ENCODE results near the gene MYMX. TPM values are rescaled to one million over a fixed set of nuclear protein-coding genes. Genes with fewer than 3 reads are reported as not detected.

MYMX gene
- total and polyA plus RNA-seq, 2 of the 13 experiments (the other 11 are each of a cell fraction or from before 2014, with no cell fraction given) = not detected

DNA sequence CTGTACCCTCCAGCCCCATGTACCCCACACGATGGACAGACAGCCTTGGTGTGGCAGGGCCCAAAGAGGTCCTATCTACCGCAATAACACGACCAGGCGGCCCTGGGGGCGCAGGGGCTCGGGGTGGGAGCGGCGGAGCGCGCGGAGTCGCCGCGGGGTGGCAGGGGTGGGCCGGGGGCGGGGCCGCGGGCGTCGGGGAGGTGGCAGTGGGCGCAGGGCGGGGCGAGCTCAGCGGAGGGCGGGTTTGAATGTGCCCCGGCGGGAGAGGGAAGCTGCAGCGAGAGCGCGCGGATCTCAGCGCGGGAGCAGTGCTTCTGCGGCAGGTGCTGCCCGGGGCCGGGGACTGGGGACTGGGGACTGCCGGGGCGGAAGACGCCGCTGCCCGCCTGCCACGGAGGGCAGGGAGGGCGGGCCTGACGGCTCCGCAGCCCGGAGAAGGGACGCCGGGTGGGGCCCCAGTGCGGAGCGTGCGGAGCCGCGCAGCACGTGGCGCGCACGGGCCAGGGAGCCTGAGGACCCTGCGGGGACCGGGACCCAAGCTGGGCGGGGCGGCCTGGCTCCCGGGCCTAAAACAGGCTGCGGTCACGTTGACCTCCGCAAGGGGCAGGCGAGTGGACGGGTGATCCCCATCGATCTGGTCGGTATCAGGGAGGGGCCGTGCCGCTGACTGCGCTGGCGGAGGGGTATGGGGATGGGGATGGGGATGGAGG is 6.7 kb downstream of the MYMX start, which contains the start of gene SLC29A1 (continued):
- TF ChIP-seq, protein P1, sequence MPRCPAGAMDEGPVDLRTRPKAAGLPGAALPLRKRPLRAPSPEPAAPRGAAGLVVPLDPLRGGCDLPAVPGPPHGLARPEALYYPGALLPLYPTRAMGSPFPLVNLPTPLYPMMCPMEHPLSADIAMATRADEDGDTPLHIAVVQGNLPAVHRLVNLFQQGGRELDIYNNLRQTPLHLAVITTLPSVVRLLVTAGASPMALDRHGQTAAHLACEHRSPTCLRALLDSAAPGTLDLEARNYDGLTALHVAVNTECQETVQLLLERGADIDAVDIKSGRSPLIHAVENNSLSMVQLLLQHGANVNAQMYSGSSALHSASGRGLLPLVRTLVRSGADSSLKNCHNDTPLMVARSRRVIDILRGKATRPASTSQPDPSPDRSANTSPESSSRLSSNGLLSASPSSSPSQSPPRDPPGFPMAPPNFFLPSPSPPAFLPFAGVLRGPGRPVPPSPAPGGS (CRISPR knock-in tag; IDR thresholded peaks at IDR 0.05) = peak; percentile 81; the same call in 1 of the 2 replicates
- TF ChIP-seq, protein P2, sequence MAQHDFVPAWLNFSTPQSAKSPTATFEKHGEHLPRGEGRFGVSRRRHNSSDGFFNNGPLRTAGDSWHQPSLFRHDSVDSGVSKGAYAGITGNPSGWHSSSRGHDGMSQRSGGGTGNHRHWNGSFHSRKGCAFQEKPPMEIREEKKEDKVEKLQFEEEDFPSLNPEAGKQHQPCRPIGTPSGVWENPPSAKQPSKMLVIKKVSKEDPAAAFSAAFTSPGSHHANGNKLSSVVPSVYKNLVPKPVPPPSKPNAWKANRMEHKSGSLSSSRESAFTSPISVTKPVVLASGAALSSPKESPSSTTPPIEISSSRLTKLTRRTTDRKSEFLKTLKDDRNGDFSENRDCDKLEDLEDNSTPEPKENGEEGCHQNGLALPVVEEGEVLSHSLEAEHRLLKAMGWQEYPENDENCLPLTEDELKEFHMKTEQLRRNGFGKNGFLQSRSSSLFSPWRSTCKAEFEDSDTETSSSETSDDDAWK (CRISPR knock-in tag; IDR thresholded peaks at IDR 0.05) = no peak
- TF ChIP-seq RBFOX2 (IDR thresholded peaks at IDR 0.05; ENCODE audit: low read depth, low read length) (peak; percentile 70), ZSCAN20 (CRISPR knock-in tag; IDR thresholded peaks at IDR 0.05; ENCODE audit: borderline replicate concordance) (peak; percentile 94), ARNTL (CRISPR knock-in tag; IDR thresholded peaks at IDR 0.05) (peak; percentile 98), EED (CRISPR knock-in tag; IDR thresholded peaks at IDR 0.05) (no peak; the same call in 1 of the 2 replicates), SNAI1 (CRISPR knock-in tag; IDR thresholded peaks at IDR 0.05; ENCODE audit: borderline replicate concordance) (no peak), GABPB1 (CRISPR knock-in tag; IDR thresholded peaks at IDR 0.05) (peak; percentile 77), NR2F1 (CRISPR knock-in tag; IDR thresholded peaks at IDR 0.05) (peak; percentile 15 to 68; a peak in 1 of 4 replicates), STAG1 (CRISPR knock-in tag; IDR thresholded peaks at IDR 0.05) (no peak), ZFP41 (CRISPR knock-in tag; IDR thresholded peaks at IDR 0.05; ENCODE audit: borderline replicate concordance) (no peak), HIVEP1 (CRISPR knock-in tag; IDR thresholded peaks at IDR 0.05) (peak; percentile 86; the same call in 1 of the 2 replicates), ZNF547 (CRISPR knock-in tag; IDR thresholded peaks at IDR 0.05) (peak; percentile 67; the same call in 1 of the 2 replicates), ZNF460 (CRISPR knock-in tag; IDR thresholded peaks at IDR 0.05; ENCODE audit: borderline replicate concordance) (no peak), SALL2 (CRISPR knock-in tag; IDR thresholded peaks at IDR 0.05) (peak; percentile 71; the same call in 1 of the 2 replicates), HOXA5 (CRISPR knock-in tag; IDR thresholded peaks at IDR 0.05) (peak; percentile 74; the same call in 1 of the 2 replicates), ZFP1 (CRISPR knock-in tag; IDR thresholded peaks at IDR 0.05) (no peak), ZNF224 (CRISPR knock-in tag; IDR thresholded peaks at IDR 0.05) (0 out of 2 replicates have a peak, but pooled peaks have one; percentile 37)
- TF ChIP-seq, protein P3, sequence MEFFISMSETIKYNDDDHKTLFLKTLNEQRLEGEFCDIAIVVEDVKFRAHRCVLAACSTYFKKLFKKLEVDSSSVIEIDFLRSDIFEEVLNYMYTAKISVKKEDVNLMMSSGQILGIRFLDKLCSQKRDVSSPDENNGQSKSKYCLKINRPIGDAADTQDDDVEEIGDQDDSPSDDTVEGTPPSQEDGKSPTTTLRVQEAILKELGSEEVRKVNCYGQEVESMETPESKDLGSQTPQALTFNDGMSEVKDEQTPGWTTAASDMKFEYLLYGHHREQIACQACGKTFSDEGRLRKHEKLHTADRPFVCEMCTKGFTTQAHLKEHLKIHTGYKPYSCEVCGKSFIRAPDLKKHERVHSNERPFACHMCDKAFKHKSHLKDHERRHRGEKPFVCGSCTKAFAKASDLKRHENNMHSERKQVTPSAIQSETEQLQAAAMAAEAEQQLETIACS (CRISPR knock-in tag; IDR thresholded peaks at IDR 0.05) = peak; percentile 76
- TF ChIP-seq, protein P4, sequence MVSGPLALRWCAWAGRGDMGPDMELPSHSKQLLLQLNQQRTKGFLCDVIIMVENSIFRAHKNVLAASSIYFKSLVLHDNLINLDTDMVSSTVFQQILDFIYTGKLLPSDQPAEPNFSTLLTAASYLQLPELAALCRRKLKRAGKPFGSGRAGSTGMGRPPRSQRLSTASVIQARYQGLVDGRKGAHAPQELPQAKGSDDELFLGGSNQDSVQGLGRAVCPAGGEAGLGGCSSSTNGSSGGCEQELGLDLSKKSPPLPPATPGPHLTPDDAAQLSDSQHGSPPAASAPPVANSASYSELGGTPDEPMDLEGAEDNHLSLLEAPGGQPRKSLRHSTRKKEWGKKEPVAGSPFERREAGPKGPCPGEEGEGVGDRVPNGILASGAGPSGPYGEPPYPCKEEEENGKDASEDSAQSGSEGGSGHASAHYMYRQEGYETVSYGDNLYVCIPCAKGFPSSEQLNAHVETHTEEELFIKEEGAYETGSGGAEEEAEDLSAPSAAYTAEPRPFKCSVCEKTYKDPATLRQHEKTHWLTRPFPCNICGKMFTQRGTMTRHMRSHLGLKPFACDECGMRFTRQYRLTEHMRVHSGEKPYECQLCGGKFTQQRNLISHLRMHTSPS (CRISPR knock-in tag; IDR thresholded peaks at IDR 0.05; ENCODE audit: low read depth) = peak; percentile 53; the same call in 1 of the 2 replicates
- TF ChIP-seq, protein P5, sequence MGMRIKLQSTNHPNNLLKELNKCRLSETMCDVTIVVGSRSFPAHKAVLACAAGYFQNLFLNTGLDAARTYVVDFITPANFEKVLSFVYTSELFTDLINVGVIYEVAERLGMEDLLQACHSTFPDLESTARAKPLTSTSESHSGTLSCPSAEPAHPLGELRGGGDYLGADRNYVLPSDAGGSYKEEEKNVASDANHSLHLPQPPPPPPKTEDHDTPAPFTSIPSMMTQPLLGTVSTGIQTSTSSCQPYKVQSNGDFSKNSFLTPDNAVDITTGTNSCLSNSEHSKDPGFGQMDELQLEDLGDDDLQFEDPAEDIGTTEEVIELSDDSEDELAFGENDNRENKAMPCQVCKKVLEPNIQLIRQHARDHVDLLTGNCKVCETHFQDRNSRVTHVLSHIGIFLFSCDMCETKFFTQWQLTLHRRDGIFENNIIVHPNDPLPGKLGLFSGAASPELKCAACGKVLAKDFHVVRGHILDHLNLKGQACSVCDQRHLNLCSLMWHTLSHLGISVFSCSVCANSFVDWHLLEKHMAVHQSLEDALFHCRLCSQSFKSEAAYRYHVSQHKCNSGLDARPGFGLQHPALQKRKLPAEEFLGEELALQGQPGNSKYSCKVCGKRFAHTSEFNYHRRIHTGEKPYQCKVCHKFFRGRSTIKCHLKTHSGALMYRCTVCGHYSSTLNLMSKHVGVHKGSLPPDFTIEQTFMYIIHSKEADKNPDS (CRISPR knock-in tag; IDR thresholded peaks at IDR 0.05) = no peak
